ENCODE measurements around the gene TMC3.

TMC3 gene

DNA sequence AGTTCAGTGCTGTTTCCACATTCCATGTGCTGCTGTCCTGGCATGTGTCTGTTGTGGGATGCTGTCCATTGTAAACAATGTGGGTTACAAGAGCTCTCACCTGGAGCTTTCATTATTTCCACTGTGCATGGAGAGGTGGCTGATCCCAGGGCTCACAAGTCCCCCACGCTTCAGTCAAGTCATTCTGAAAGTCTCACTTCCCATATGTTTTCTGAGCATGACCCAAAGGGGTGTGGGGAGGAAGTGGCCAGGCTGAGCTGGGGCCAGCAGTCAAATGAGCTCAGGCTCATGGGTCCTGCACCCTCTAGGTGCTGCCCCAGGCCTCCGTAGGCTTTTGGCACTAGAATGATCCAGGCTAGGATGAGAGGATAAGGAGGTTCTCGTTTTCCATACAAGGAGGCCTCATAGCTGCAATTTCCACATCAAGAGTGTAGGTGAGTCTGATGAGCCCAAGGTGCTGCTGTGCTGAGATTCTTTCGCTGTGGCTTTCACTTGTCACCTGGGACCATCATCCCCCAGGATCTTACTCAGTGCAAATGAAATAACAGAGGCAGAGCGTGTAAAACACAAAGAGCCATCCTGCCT, 72.1 kb downstream of the TMC3 start:
- peaks cover 33% of the 10 kb centered on the region for H3K27me3 Mint-ChIP-seq (ENCODE audit: low read depth)
- H3K27ac Mint-ChIP-seq: no peak overlapping the region
- peaks cover 5% of the 10 kb centered on the region for H3K4me1 Mint-ChIP-seq
- no peaks in the 10 kb centered on the region for H3K9me3 Mint-ChIP-seq
- TF ChIP-seq, protein P1, sequence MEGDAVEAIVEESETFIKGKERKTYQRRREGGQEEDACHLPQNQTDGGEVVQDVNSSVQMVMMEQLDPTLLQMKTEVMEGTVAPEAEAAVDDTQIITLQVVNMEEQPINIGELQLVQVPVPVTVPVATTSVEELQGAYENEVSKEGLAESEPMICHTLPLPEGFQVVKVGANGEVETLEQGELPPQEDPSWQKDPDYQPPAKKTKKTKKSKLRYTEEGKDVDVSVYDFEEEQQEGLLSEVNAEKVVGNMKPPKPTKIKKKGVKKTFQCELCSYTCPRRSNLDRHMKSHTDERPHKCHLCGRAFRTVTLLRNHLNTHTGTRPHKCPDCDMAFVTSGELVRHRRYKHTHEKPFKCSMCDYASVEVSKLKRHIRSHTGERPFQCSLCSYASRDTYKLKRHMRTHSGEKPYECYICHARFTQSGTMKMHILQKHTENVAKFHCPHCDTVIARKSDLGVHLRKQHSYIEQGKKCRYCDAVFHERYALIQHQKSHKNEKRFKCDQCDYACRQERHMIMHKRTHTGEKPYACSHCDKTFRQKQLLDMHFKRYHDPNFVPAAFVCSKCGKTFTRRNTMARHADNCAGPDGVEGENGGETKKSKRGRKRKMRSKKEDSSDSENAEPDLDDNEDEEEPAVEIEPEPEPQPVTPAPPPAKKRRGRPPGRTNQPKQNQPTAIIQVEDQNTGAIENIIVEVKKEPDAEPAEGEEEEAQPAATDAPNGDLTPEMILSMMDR (IDR thresholded peaks at IDR 0.05; ENCODE audit: unreplicated experiment in 3 of 3): no peak
- no peaks in the 10 kb centered on the region for H3K36me3 Mint-ChIP-seq (ENCODE audit: low read depth)
- no peak overlapping the region for H3K4me3 Mint-ChIP-seq

DNA sequence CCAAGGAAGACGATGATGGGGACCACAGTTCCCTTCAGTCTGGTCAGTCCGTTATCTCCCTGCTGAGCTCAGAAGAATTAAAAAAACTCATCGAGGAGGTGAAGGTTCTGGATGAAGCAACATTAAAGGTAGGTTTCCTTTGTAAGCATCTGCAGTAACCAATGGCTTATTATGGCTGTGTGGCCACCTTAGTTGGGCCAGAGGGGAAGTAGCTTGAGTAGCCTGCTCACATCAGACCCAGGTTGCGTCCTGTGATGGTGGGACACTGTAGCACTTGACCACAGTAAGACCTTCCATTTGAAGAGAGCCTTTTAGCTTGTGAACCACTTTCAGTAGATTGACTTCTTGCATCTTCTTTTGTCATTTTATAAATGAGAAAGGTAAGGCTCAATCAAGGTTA, 72.6 kb downstream of the TMC3 start:
- no peak overlapping the region for H3K4me3 Mint-ChIP-seq
- no peaks in the 10 kb centered on the region for H3K36me3 Mint-ChIP-seq (ENCODE audit: low read depth)
- H3K27me3 Mint-ChIP-seq (ENCODE audit: low read depth): peaks cover 28% of the 10 kb centered on the region
- peaks cover 5% of the 10 kb centered on the region for H3K4me1 Mint-ChIP-seq
- H3K9me3 Mint-ChIP-seq: no peaks in the 10 kb centered on the region
- TF ChIP-seq, protein P1 (IDR thresholded peaks at IDR 0.05; ENCODE audit: unreplicated experiment in 3 of 3): no peak
- H3K27ac Mint-ChIP-seq: no peak overlapping the region

DNA sequence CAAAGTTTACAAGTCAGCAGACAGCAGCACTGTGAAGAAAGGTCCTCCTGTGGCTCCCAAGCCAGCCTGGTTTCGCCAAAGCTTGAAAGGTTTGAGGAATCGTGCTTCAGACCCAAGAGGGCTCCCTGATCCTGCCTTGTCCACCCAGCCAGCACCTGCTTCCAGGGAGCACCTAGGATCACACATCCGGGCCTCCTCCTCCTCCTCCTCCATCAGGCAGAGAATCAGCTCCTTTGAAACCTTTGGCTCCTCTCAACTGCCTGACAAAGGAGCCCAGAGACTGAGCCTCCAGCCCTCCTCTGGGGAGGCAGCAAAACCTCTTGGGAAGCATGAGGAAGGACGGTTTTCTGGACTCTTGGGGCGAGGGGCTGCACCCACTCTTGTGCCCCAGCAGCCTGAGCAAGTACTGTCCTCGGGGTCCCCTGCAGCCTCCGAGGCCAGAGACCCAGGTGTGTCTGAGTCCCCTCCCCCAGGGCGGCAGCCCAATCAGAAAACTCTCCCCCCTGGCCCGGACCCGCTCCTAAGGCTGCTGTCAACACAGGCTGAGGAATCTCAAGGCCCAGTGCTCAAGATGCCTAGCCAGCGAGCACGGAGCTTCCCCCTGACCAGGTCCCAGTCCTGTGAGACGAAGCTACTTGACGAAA, 74.3 kb downstream of the TMC3 start:
- Mint-ChIP-seq H3K4me3 (no peak overlapping the region), H3K27ac (no peak overlapping the region), H3K27me3 (ENCODE audit: low read depth) (peaks cover 32% of the 10 kb centered on the region), H3K4me1 (peaks cover 10% of the 10 kb centered on the region), H3K36me3 (ENCODE audit: low read depth) (no peaks in the 10 kb centered on the region), H3K9me3 (no peaks in the 10 kb centered on the region)
- TF ChIP-seq, protein P1 (IDR thresholded peaks at IDR 0.05; ENCODE audit: unreplicated experiment in 3 of 3): no peak

DNA sequence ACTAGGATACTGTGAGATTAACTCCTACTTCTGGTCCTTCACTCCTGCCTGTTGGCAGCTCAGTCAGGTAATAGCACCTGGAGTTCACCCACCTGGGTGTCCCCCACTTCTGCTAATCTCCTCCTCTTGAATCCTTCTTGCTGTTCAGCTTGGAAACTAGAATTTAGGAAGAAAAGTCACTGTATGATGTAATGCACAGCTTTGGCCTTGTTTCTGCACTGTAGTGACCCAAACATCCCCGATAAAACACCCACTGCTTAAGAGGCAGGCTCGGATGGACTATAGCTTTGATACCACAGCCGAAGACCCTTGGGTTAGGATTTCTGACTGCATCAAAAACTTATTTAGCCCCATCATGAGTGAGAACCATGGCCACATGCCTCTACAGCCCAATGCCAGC, 74.9 kb downstream of the TMC3 start:
- no peak overlapping the region for H3K27ac Mint-ChIP-seq
- no peak overlapping the region for H3K4me3 Mint-ChIP-seq
- no peaks in the 10 kb centered on the region for H3K9me3 Mint-ChIP-seq
- peaks cover 10% of the 10 kb centered on the region for H3K4me1 Mint-ChIP-seq
- TF ChIP-seq, protein P1 (IDR thresholded peaks at IDR 0.05; ENCODE audit: unreplicated experiment in 3 of 3): no peak
- peaks cover 35% of the 10 kb centered on the region for H3K27me3 Mint-ChIP-seq (ENCODE audit: low read depth)
- H3K36me3 Mint-ChIP-seq (ENCODE audit: low read depth): no peaks in the 10 kb centered on the region

DNA sequence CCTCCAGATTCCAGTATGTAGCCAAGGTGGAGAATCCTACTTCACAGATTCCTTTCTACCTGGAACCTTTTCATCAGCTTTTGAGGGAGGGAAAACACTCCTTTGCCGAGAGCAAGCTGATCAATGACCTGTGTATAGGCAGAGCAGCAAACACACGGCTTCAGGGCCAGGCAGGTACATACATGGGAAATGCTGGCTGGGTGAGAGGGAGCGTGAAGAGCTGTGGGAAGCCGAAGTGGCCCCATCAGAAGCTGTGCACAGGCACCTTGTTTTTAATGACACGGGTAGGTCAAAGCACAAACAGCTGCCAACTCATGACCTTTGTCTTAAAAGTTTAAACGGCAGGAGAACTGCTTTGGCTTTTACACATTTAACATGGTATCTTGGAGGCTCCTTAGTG, 75.4 kb downstream of the TMC3 start:
- peaks cover 34% of the 10 kb centered on the region for H3K27me3 Mint-ChIP-seq (ENCODE audit: low read depth)
- TF ChIP-seq, protein P1 (IDR thresholded peaks at IDR 0.05; ENCODE audit: unreplicated experiment in 3 of 3): no peak
- H3K36me3 Mint-ChIP-seq (ENCODE audit: low read depth): no peaks in the 10 kb centered on the region
- H3K27ac Mint-ChIP-seq: no peak overlapping the region
- H3K9me3 Mint-ChIP-seq: no peaks in the 10 kb centered on the region
- no peak overlapping the region for H3K4me3 Mint-ChIP-seq
- H3K4me1 Mint-ChIP-seq: peaks cover 8% of the 10 kb centered on the region

Data from nephron (organoid).